Upper lobe of left lung (tissue), 6 donors: ENCODE measurements around the gene KSR2. TPM values are rescaled to one million over a fixed set of nuclear protein-coding genes. Genes with fewer than 3 reads are reported as not detected.
"Not testable (repeated sequence)": the region's sequence is repeated elsewhere in the genome, so short reads cannot be mapped to it uniquely, and the experiment has no call there.

ENCODE experiments used
- ATAC-seq, 2 donors: fragments of 200-7000 bp; cut with Tn5 transposase; one replicate each; pipeline ENCODE4 v1.9.1; 2022; ENCODE audit warnings: mild to moderate bottlenecking in 2 of 2, moderate library complexity in 2 of 2; ENCODE audit not compliant: low FRiP score in 2 of 2
- DNase-seq, 2 donors: peaks; one replicate each; pipeline ENCODE4 v3.0.0-alpha.2; 2019 to 2020
- H3K27ac ChIP-seq, 4 donors: fragments of 200-600 bp; sonication (generic); one replicate each; pipeline ENCODE4 v1.5.1; 2016 to 2019
- H3K27me3 ChIP-seq, 4 donors: fragments of 200-600 bp; sonication (generic); one replicate each; pipeline ENCODE4 v1.5.1; 2017 to 2019
- H3K36me3 ChIP-seq, 4 donors: fragments of 200-600 bp; sonication (generic); one replicate each; pipeline ENCODE4 v1.5.1; 2016 to 2019
- H3K4me1 ChIP-seq, 4 donors: fragments of 200-600 bp; sonication (generic); one replicate each; pipeline ENCODE4 v1.5.1; 2018 to 2019
- H3K4me3 ChIP-seq, 4 donors: fragments of 200-600 bp; sonication (generic); one replicate each; pipeline ENCODE4 v1.5.1; 2017 to 2019; ENCODE audit warnings: mild to moderate bottlenecking in 2 of 4, moderate library complexity in 1 of 4
- H3K9me3 ChIP-seq, 4 donors: fragments of 200-600 bp; sonication (generic); one replicate each; pipeline ENCODE4 v1.5.1; 2018 to 2019
- EP300 ChIP-seq, 4 donors: sonication (generic); formaldehyde crosslinking; IDR thresholded peaks; one replicate each; pipeline ENCODE4 v1.5.1; 2017; ENCODE audit warnings: antibody characterized with exemption in 4 of 4, control low read depth in 2 of 4
- POLR2A ChIP-seq, 4 donors: fragments of 450-650 bp; IDR thresholded peaks; one replicate each; pipeline ENCODE4 v1.5.1; 2016 to 2017; ENCODE audit warnings: antibody characterized with exemption in 4 of 4, mild to moderate bottlenecking in 2 of 4
- POLR2AphosphoS5 ChIP-seq, 2 donors: sonication (generic); formaldehyde crosslinking; IDR thresholded peaks; one replicate each; pipeline ENCODE4 v1.5.1; 2017; ENCODE audit warnings: antibody characterized with exemption in 2 of 2
- WGBS, 2 donors: methylation state at CpG; one replicate each; pipeline ENCODE4 v1.1.5; 2017 to 2018; 5-methylcytosine and 5-hydroxymethylcytosine counted together
- total RNA-seq, 6 donors: library from RNA; depleted of rRNA in 4 of 6; stranded (reverse); fragments of >200 nt in 4 of 6; gene quantifications; one replicate each; pipeline versions ENCODE4 v1.1.0 to v1.2.1, GENCODE V29; 2016 to 2021
- TF ChIP-seq, protein P1 (sequence below), 6 experiments: fragments of 450-650 bp in 4 of 6; fragments of 200-600 bp in 2 of 6; sonication (generic) in 2 of 6; IDR thresholded peaks; one replicate each; pipeline ENCODE4 v1.5.1; 2016 to 2019; ENCODE audit warnings: antibody characterized with exemption in 6 of 6
- donor health status: DM: no; HTN: no; CAD: no; lungs with moderate emphysema.
- donor health status: DM: no; HTN: yes; CAD: no; lungs with severe emphysema.

The KSR2 gene
- total RNA-seq, 6 donors from 2014 or later = 0.30 to 3.2 (median 0.85) TPM

DNA sequence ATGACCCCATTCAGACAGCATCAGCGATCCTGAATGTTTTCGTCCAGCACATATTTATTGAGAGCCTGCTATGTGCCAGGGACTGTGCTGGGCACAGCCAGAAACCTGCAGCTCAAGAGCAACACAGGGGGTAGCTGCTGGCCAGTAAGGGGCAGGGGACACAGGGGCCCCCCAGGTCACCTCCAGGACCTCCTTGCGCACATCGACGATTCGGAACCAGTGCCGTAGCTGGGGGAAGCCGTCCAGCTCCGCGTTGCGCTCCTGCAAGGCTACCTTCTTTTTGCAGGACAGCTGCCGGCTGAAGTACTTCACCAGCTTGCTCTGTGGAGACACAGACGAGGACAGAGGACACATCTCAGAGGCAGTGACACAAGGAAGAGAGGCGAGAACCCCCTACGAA is 108.7 kb downstream of the KSR2 start:
- DNase-seq (no peak), ATAC-seq (no peak)
- H3K27ac ChIP-seq = no peak overlapping the region
- no peaks in the 10 kb centered on the region for H3K36me3 ChIP-seq
- no peak overlapping the region for H3K4me3 ChIP-seq
- no peaks in the 10 kb centered on the region for H3K27me3 ChIP-seq
- TF ChIP-seq POLR2A (IDR thresholded peaks at IDR 0.05) = no peak
- TF ChIP-seq POLR2AphosphoS5 (IDR thresholded peaks at IDR 0.05) = no peak
- TF ChIP-seq EP300 (IDR thresholded peaks at IDR 0.05) = no peak
- TF ChIP-seq, protein P1, sequence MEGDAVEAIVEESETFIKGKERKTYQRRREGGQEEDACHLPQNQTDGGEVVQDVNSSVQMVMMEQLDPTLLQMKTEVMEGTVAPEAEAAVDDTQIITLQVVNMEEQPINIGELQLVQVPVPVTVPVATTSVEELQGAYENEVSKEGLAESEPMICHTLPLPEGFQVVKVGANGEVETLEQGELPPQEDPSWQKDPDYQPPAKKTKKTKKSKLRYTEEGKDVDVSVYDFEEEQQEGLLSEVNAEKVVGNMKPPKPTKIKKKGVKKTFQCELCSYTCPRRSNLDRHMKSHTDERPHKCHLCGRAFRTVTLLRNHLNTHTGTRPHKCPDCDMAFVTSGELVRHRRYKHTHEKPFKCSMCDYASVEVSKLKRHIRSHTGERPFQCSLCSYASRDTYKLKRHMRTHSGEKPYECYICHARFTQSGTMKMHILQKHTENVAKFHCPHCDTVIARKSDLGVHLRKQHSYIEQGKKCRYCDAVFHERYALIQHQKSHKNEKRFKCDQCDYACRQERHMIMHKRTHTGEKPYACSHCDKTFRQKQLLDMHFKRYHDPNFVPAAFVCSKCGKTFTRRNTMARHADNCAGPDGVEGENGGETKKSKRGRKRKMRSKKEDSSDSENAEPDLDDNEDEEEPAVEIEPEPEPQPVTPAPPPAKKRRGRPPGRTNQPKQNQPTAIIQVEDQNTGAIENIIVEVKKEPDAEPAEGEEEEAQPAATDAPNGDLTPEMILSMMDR (IDR thresholded peaks at IDR 0.05) = no peak
- no peaks in the 10 kb centered on the region for H3K9me3 ChIP-seq
- no peaks in the 10 kb centered on the region for H3K4me1 ChIP-seq
- WGBS, 2 donors = 89 to 91% methylated on average over 6 to 15 of the region's 15 CpGs

DNA sequence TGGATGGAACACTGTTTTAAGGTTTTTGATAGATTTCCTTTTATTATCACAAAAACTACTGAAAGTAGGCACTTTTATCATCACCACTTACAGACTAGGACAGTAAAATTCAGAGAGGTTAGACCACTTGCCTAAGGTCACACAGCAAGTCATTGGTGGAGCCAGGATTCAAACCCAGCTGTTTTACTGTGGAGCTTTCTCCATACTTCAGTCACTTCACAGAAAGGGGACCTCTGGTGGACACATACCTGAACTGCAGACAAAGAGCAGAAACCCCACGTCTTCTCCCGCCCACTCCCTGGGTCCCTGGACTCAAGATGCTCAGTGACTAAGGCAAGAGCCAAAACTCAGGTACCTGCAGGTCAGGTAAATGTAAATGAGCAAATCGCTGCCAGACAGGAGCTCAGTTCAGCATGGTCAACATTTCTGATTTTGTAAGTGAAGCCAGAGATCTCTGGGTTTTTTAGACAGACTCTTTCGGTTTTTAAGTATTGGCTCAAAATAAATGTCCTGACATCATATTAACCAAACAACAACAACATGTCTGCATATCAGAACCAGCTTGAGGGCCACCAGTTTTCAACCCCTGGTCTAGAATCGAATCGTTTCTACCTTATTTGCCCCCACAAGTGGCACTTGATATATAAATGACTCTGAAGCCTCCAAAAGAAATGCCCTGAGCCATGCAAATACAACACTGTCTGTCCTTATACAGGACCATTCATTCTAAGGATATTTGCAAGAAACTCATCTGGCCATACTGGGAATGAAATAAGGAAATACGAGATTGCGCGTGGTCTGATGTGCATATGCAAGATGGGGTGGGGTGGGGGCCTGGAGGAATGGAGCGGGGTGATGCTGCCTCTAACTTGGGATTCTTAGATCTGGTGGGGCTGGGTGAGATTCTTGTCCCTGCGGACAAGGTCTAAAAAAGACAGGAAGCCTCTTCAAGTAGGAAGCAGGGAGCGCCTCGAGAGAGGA is 110.9 kb downstream of the KSR2 start:
- ATAC-seq (peak in 1 of 2 donors; percentile 79), DNase-seq (peak in 1 of 2 donors; percentile 28)
- TF ChIP-seq EP300 (IDR thresholded peaks at IDR 0.05) = no peak
- TF ChIP-seq, protein P1 (IDR thresholded peaks at IDR 0.05) = peak in 4 of 6 experiments; percentile 39 to 58 (median 45)
- no peak for TF ChIP-seq POLR2AphosphoS5 (IDR thresholded peaks at IDR 0.05)
- no peak for TF ChIP-seq POLR2A (IDR thresholded peaks at IDR 0.05)
- Histone ChIP-seq H3K36me3 (no peaks in the 10 kb centered on the region), H3K9me3 (no peaks in the 10 kb centered on the region), H3K4me3 (no peak overlapping the region), H3K27ac (no peak overlapping the region), H3K27me3 (no peaks in the 10 kb centered on the region), H3K4me1 (no peaks in the 10 kb centered on the region)
- WGBS, 2 donors = 61 to 74% methylated on average over 10 to 13 of the region's 13 CpGs

DNA sequence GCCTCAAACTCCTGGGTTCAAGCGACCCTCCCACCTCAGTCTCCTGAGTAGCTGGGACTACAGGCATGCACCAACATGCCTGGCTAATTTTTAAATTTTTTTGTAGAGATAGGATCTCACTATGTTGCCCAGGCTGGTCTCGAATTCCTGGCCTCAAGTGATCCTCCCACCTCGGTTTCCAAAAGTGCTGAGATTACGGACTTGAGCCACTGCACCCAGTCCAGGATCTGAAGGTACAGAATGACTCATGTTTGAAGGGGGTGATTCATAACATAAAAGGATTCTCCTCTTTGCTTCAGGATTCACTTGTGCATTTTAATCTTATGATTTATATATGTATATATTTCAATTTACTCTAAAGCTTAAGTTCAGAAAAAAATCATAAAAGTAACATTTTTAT is 111.7 kb downstream of the KSR2 start:
- H3K4me3 ChIP-seq, H3K9me3 ChIP-seq, H3K36me3 ChIP-seq, H3K27me3 ChIP-seq, DNase-seq, ATAC-seq, H3K4me1 ChIP-seq, H3K27ac ChIP-seq: not testable (repeated sequence)
- WGBS, 2 donors = 65 to 72% methylated on average over 4 of the region's 4 CpGs

DNA sequence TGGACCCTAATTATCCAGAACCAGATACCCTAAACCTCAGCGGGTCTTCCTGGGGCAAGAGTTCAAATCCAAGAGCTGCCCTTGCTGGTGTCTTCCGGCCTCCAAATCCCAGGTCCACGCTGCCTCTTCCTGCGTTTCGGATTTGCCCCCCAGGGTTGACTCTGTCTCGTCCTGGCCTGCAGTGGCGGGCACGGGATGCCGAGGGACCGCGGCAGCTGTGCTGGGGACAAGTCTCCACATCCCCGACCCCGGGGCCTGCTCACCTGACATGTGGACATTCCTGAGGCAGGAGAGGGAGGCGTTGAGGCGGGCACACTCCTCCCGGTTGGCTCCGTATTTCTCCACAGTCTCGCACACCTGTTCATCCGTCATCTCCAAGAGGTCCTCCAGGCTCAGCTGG is 113.6 kb downstream of the KSR2 start:
- no peaks in the 10 kb centered on the region for H3K4me1 ChIP-seq
- no peaks in the 10 kb centered on the region for H3K27me3 ChIP-seq
- 91% methylated on average over 19 of the region's 19 CpGs for WGBS, 2 donors
- H3K27ac ChIP-seq = no peak overlapping the region
- ATAC-seq = no peak
- TF ChIP-seq, protein P1 (IDR thresholded peaks at IDR 0.05) = no peak
- no peak for TF ChIP-seq POLR2AphosphoS5 (IDR thresholded peaks at IDR 0.05)
- TF ChIP-seq EP300 (IDR thresholded peaks at IDR 0.05) = no peak
- TF ChIP-seq POLR2A (IDR thresholded peaks at IDR 0.05) = no peak
- peak in 1 of 2 donors; percentile 61 for DNase-seq
- no peak overlapping the region for H3K4me3 ChIP-seq
- H3K9me3 ChIP-seq = no peaks in the 10 kb centered on the region
- no peaks in the 10 kb centered on the region for H3K36me3 ChIP-seq

DNA sequence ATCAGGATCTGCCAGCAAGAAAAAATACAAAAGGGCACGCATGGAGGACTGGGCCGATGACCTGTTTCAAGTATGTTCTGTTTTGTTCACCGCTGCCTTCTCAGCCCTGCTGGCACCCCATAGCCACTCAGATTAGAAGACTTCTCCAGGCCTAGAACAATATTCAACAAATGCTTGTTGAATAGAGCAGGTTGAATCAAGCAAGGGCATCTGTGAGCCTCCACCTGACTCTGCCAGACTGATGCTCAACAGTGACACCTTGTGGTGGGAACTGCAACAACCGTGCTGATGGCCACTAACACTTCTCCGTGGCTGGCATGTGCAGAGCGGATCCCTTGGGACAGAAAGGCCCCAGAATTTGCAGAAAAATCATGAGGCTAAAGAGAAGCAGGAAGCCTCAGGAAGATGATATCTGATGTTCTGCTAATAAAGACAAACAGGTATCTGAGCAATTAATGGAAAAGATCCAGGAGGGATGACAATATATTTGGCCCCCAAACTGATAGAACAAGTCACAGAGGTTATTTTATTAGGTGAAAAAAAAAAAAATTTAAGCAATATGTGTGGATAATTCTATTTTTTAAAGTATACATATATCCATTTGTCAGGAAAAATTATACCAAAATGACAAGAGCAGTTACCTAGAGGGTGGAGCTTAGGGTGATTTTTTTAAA is 114.3 kb downstream of the KSR2 start:
- 33 to 64% methylated on average over 4 to 6 of the region's 6 CpGs for WGBS, 2 donors
- Histone ChIP-seq H3K9me3 (no peaks in the 10 kb centered on the region), H3K27me3 (no peaks in the 10 kb centered on the region), H3K27ac (no peak overlapping the region), H3K4me3 (no peak overlapping the region), H3K36me3 (no peaks in the 10 kb centered on the region), H3K4me1 (no peaks in the 10 kb centered on the region)
- ATAC-seq = peak in 1 of 2 donors; percentile 51
- DNase-seq = peak in 1 of 2 donors; percentile 40
- no peak for TF ChIP-seq POLR2A (IDR thresholded peaks at IDR 0.05)
- TF ChIP-seq, protein P1 (IDR thresholded peaks at IDR 0.05) = peak; percentile 22 to 54 (median 38)
